Measurements from ENCODE around the gene GLB1L2.

GLB1L2 gene

DNA sequence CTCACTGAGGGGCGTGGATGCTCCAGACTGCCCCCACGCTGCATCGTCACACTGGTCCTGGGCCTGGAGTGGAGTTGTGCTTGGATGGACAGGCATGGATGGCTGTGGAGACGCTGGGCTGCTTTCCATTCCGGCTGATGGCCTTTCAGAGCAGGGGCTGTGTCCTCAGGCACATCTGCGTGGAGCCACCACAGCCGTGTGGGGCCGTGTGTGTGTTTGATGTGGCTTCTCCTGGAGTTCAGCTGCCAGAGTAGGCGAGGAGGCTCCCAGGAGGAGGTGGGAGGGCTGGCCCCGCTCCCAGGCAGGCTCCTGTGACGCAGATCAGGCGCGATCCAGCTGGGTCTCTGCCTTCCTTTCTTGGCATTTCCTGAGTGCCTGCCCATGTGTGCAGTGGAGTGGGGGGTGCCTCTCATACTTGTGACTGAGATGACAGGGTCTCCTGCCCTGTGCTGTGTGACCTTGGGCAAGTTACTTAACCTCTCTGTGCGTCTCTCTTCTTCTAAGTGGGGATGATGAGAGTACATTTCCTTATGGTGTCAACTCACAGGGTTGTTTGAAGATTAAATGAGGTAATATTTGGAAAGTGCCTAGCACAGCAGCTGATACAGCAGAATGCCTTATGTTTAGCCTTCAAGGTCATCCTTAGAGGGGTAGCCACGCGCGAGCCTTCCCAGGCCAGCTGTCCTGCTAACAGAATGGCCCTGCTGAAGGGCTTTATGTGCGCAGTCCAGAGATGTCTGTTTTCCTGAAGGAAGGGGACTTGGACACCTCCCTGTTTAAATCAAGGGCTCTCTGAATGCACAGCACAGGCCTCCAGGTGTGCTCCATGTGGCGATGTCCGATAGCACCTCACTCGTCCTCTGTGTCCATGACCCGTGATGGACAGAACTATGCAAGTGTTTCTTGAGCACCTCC lies 33.5 kb downstream of the GLB1L2 start:
- no peaks in the 10 kb centered on the region for H3K9me3 Mint-ChIP-seq
- ATAC-seq (replicated peaks; ENCODE audit: extremely low read depth, poor library complexity, severe bottlenecking) (no peak), DNase-seq (ENCODE audit: low spot score in 2 of 2) (no peak)
- H3K4me3 Mint-ChIP-seq, result no peak overlapping the region
- no peaks in the 10 kb centered on the region for H3K27me3 Mint-ChIP-seq
- no peak overlapping the region for H3K27ac Mint-ChIP-seq (ENCODE audit: low read depth)
- peaks cover 2% of the 10 kb centered on the region for H3K36me3 Mint-ChIP-seq (ENCODE audit: insufficient read depth)
- H3K4me1 Mint-ChIP-seq, result peaks cover 15% of the 10 kb centered on the region

DNA sequence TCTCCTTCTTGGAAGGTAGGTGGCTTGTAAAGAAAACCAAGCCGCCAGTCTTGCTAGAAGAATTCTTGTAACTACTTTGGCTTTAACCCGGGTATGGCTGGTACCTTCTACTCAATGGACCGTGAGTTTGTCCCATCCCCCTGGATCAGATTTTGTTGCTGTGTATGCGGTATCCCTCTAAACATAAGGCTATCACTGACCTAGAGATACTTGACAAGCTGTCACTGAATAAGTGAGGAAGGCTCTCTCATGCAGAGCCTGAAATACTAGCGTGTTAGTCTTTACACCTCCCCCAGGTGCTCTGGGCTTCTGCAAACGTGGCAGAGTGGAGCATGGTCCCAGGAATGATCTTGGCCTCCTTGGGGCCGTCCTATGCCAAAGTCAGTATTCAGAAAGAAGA lies 34.5 kb downstream of the GLB1L2 start:
- Mint-ChIP-seq H3K36me3 (ENCODE audit: insufficient read depth) (peaks cover 4% of the 10 kb centered on the region), H3K4me3 (no peak overlapping the region), H3K4me1 (peaks cover 14% of the 10 kb centered on the region), H3K27me3 (no peaks in the 10 kb centered on the region), H3K9me3 (no peaks in the 10 kb centered on the region), H3K27ac (ENCODE audit: low read depth) (no peak overlapping the region)
- DNase-seq (ENCODE audit: low spot score in 2 of 2) (no peak), ATAC-seq (replicated peaks; ENCODE audit: extremely low read depth, poor library complexity, severe bottlenecking) (no peak)

- DNase-seq (ENCODE audit: low spot score in 2 of 2), result no peak
- ATAC-seq (replicated peaks; ENCODE audit: extremely low read depth, poor library complexity, severe bottlenecking), result no peak
- no peaks in the 10 kb centered on the region for H3K27me3 Mint-ChIP-seq
- no peak overlapping the region for H3K27ac Mint-ChIP-seq (ENCODE audit: low read depth)
- no peaks in the 10 kb centered on the region for H3K9me3 Mint-ChIP-seq
- peaks cover 4% of the 10 kb centered on the region for H3K36me3 Mint-ChIP-seq (ENCODE audit: insufficient read depth)
- no peak overlapping the region for H3K4me3 Mint-ChIP-seq
- H3K4me1 Mint-ChIP-seq, result peaks cover 5% of the 10 kb centered on the region
Observed at GRCh38 chr11:134367781-134368180, 36.0 kb downstream of the GLB1L2 start.

DNA sequence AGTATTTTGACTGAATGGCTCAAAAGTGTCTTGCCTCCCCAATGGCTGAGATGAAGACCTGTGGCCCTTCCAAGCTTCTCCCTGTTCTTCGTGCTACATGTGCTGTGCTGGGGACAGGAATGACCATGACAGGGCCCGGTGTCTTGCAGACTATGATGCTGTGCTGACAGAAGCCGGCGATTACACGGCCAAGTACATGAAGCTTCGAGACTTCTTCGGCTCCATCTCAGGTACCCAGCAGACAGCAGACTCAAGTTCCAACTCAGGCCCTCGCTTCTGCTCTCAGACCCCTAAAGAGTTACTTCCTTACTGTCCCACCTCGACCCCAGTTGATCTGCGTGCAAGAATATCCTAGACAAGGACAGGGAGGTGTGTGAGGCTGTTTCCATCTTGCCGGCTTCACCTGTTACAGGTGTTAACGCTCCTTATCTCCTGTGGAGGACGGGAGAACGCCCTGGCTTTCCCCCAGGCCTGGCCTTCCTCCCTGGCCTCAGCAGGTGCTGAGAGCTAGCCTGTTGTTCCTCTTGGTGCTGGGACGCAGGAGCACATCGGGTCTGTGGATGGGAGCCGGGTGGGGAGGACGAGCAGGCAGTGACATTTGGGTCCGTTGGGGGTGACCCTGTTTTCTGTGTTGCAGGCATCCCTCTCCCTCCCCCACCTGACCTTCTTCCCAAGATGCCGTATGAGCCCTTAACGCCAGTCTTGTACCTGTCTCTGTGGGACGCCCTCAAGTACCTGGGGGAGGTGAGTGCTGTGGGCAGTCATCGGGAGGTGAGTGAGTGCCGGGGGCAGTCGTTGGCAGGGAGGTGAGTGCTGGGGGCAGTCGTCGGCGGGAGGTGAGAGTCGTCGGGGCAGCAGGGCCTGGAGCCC lies 38.1 kb downstream of the GLB1L2 start:
- H3K9me3 Mint-ChIP-seq, result no peaks in the 10 kb centered on the region
- no peak overlapping the region for H3K4me3 Mint-ChIP-seq

GRCh38 chr11:134370526-134371435 lies 39.0 kb downstream of the GLB1L2 start:
- peaks cover 7% of the 10 kb centered on the region for H3K36me3 Mint-ChIP-seq (ENCODE audit: insufficient read depth)
- ATAC-seq (replicated peaks; ENCODE audit: extremely low read depth, poor library complexity, severe bottlenecking) (no peak), DNase-seq (ENCODE audit: low spot score in 2 of 2) (no peak)
- H3K4me1 Mint-ChIP-seq, result peaks cover 5% of the 10 kb centered on the region
- H3K9me3 Mint-ChIP-seq, result no peaks in the 10 kb centered on the region
- H3K27me3 Mint-ChIP-seq, result no peaks in the 10 kb centered on the region
- no peak overlapping the region for H3K4me3 Mint-ChIP-seq
- no peak overlapping the region for H3K27ac Mint-ChIP-seq (ENCODE audit: low read depth)

More for the DNA sequence above, 38.1 kb downstream of the GLB1L2 start:
- DNase-seq (ENCODE audit: low spot score in 2 of 2) (no peak), ATAC-seq (replicated peaks; ENCODE audit: extremely low read depth, poor library complexity, severe bottlenecking) (no peak)
- no peaks in the 10 kb centered on the region for H3K27me3 Mint-ChIP-seq
- H3K36me3 Mint-ChIP-seq (ENCODE audit: insufficient read depth), result peaks cover 7% of the 10 kb centered on the region
- peaks cover 5% of the 10 kb centered on the region for H3K4me1 Mint-ChIP-seq
- H3K27ac Mint-ChIP-seq (ENCODE audit: low read depth), result no peak overlapping the region

DNA sequence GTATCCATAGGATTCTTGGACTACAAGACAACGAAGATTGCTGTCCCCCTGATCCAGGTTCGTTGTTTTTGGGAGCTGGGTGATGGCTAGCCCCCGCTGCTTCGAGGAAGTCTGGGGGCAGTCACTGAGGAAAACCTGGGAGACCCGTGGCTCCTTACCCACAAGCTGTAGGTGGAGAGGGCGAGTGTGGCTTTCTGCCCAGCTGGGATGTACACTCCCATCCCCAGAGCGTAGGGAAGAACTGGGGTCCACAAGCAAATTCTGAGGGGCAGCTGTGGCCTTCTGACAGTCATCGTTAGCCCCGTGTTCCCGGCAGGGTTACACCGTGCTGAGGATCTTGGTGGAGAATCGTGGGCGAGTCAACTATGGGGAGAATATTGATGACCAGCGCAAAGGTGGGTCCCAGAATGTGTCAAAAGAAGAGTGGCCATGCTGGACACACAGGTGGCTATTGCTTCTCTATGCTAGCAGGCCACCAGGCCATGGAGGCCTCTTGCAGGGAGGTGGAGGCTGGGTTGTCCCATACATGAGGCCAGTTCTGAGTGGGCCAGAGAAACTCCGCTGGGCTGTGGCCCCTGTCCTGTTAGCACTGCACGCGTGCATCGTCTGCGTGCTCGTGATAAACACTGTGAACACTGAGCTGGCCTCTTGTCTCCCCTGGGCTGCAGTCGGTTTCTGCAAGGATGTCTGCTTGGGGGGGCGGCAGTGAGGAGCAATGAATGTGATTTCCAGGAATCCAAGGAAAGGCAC lies 39.8 kb downstream of the GLB1L2 start:
- no peak for DNase-seq (ENCODE audit: low spot score in 2 of 2)
- H3K27ac Mint-ChIP-seq (ENCODE audit: low read depth), result no peak overlapping the region
- H3K9me3 Mint-ChIP-seq, result no peaks in the 10 kb centered on the region
- peaks cover 5% of the 10 kb centered on the region for H3K4me1 Mint-ChIP-seq
- H3K36me3 Mint-ChIP-seq (ENCODE audit: insufficient read depth), result peaks cover 7% of the 10 kb centered on the region
- H3K27me3 Mint-ChIP-seq, result no peaks in the 10 kb centered on the region
- no peak for ATAC-seq (replicated peaks; ENCODE audit: extremely low read depth, poor library complexity, severe bottlenecking)
- no peak overlapping the region for H3K4me3 Mint-ChIP-seq

- no peaks in the 10 kb centered on the region for H3K27me3 Mint-ChIP-seq
- no peaks in the 10 kb centered on the region for H3K9me3 Mint-ChIP-seq
- DNase-seq (ENCODE audit: low spot score in 2 of 2) (no peak), ATAC-seq (replicated peaks; ENCODE audit: extremely low read depth, poor library complexity, severe bottlenecking) (no peak)
- no peak overlapping the region for H3K4me3 Mint-ChIP-seq
- no peak overlapping the region for H3K27ac Mint-ChIP-seq (ENCODE audit: low read depth)
- H3K4me1 Mint-ChIP-seq, result peaks cover 8% of the 10 kb centered on the region
- H3K36me3 Mint-ChIP-seq (ENCODE audit: insufficient read depth), result peaks cover 7% of the 10 kb centered on the region
Observed at GRCh38 chr11:134372536-134372935, 40.7 kb downstream of the GLB1L2 start.

- Mint-ChIP-seq H3K4me3 (no peak overlapping the region), H3K36me3 (ENCODE audit: insufficient read depth) (peaks cover 7% of the 10 kb centered on the region), H3K4me1 (peaks cover 12% of the 10 kb centered on the region), H3K27ac (ENCODE audit: low read depth) (no peak overlapping the region), H3K27me3 (no peaks in the 10 kb centered on the region), H3K9me3 (no peaks in the 10 kb centered on the region)
- DNase-seq (ENCODE audit: low spot score in 2 of 2), result no peak
- ATAC-seq (replicated peaks; ENCODE audit: extremely low read depth, poor library complexity, severe bottlenecking), result no peak
Observed at GRCh38 chr11:134372961-134373360, 41.2 kb downstream of the GLB1L2 start.

DNA sequence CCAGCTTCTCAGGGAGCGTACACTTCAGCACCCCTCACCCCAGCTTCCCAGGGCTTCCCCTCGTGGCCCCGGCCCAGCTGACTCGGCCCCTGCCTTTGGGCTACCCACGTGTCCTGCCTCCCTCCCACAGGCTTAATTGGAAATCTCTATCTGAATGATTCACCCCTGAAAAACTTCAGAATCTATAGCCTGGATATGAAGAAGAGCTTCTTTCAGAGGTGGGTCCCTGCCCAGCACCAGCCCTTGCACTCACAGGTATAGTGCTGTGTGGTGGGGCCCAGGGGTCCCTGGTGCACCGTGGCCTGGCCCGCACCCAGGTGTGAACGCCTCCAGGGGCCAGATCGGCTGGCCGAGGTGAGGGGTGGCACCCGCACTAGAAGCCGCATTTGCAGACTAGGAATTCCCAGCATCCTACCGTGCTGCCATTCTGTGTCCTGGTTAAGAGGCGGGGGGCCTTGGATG lies 41.8 kb downstream of the GLB1L2 start:
- peaks cover 7% of the 10 kb centered on the region for H3K4me1 Mint-ChIP-seq

GRCh38 chr11:134374171-134374570 lies 42.4 kb downstream of the GLB1L2 start:
- peaks cover 5% of the 10 kb centered on the region for H3K36me3 Mint-ChIP-seq (ENCODE audit: insufficient read depth)
- H3K9me3 Mint-ChIP-seq, result no peaks in the 10 kb centered on the region
- no peaks in the 10 kb centered on the region for H3K27me3 Mint-ChIP-seq
- no peak for ATAC-seq (replicated peaks; ENCODE audit: extremely low read depth, poor library complexity, severe bottlenecking)
- H3K4me3 Mint-ChIP-seq, result no peak overlapping the region
- peaks cover 7% of the 10 kb centered on the region for H3K4me1 Mint-ChIP-seq
- no peak overlapping the region for H3K27ac Mint-ChIP-seq (ENCODE audit: low read depth)
- no peak for DNase-seq (ENCODE audit: low spot score in 2 of 2)

More for the DNA sequence above, 41.8 kb downstream of the GLB1L2 start:
- Mint-ChIP-seq H3K9me3 (no peaks in the 10 kb centered on the region), H3K27me3 (no peaks in the 10 kb centered on the region), H3K27ac (ENCODE audit: low read depth) (no peak overlapping the region), H3K36me3 (ENCODE audit: insufficient read depth) (peaks cover 5% of the 10 kb centered on the region), H3K4me3 (no peak overlapping the region)
- DNase-seq (ENCODE audit: low spot score in 2 of 2) (no peak), ATAC-seq (replicated peaks; ENCODE audit: extremely low read depth, poor library complexity, severe bottlenecking) (no peak)

- Mint-ChIP-seq H3K27me3 (peaks cover under 1% of the 10 kb centered on the region), H3K36me3 (ENCODE audit: insufficient read depth) (peaks cover 5% of the 10 kb centered on the region), H3K4me1 (peaks cover 7% of the 10 kb centered on the region), H3K4me3 (no peak overlapping the region), H3K9me3 (no peaks in the 10 kb centered on the region), H3K27ac (ENCODE audit: low read depth) (no peak overlapping the region)
- no peak for ATAC-seq (replicated peaks; ENCODE audit: extremely low read depth, poor library complexity, severe bottlenecking)
- DNase-seq (ENCODE audit: low spot score in 2 of 2), result no peak
Observed at GRCh38 chr11:134374891-134375550, 43.2 kb downstream of the GLB1L2 start.
